CD4-positive, alpha-beta T cell treated with Interleukin-10 for 1 hour (primary cell): ENCODE data around the gene TMEM229A.
"Not testable (repeated sequence)": the region's sequence is repeated elsewhere in the genome, so short reads cannot be mapped to it uniquely, and the experiment has no call there.

Experiments used
- DNase-seq: peaks from one replicate; pipeline ENCODE4 v3.0.0-alpha.2; 2020

The TMEM229A gene

GRCh38 chr7:124031919-124032318 is 948 bp downstream of the TMEM229A start:
- DNase-seq = no peak

- DNase-seq = no peak
Observed at GRCh38 chr7:124031406-124031805, 1.5 kb downstream of the TMEM229A start.

GRCh38 chr7:124030964-124031363 is 1.9 kb downstream of the TMEM229A start:
- DNase-seq = no peak

- no peak for DNase-seq
Observed at GRCh38 chr7:124029396-124030188, 3.3 kb downstream of the TMEM229A start.

GRCh38 chr7:124027236-124027635 is 5.6 kb downstream of the TMEM229A start:
- no peak for DNase-seq

GRCh38 chr7:124024329-124024728 is 8.5 kb downstream of the TMEM229A start:
- DNase-seq = not testable (repeated sequence)

- DNase-seq = no peak
Observed at GRCh38 chr7:124022551-124022950, 10.3 kb downstream of the TMEM229A start.

- DNase-seq = no peak
Observed at GRCh38 chr7:124020060-124020459, 12.8 kb downstream of the TMEM229A start.

GRCh38 chr7:124013306-124013705 is 19.6 kb downstream of the TMEM229A start:
- no peak for DNase-seq

- no peak for DNase-seq
Observed at GRCh38 chr7:124012864-124013263, 20.0 kb downstream of the TMEM229A start.

GRCh38 chr7:124009321-124009720 is 23.5 kb downstream of the TMEM229A start:
- no peak for DNase-seq

- DNase-seq = not testable (repeated sequence)
Observed at GRCh38 chr7:124008296-124008695, 24.6 kb downstream of the TMEM229A start.

- DNase-seq = no peak
Observed at GRCh38 chr7:123999703-124000102, 33.2 kb downstream of the TMEM229A start.

- no peak for DNase-seq
Observed at GRCh38 chr7:123998921-123999320, 33.9 kb downstream of the TMEM229A start.

GRCh38 chr7:123996327-123996625 is 36.6 kb downstream of the TMEM229A start:
- no peak for DNase-seq

GRCh38 chr7:123995617-123996326 is 37.1 kb downstream of the TMEM229A start:
- no peak for DNase-seq

- no peak for DNase-seq
Observed at GRCh38 chr7:123994449-123994848, 38.4 kb downstream of the TMEM229A start.

- DNase-seq = no peak
Observed at GRCh38 chr7:123993996-123994395, 38.9 kb downstream of the TMEM229A start.

- DNase-seq = no peak
Observed at GRCh38 chr7:123992913-123993518, 39.9 kb downstream of the TMEM229A start.

- no peak for DNase-seq
Observed at GRCh38 chr7:123987445-123987844, 45.4 kb downstream of the TMEM229A start.
